DOHH2 (cell line): ENCODE measurements around the gene ART5.
"Not testable (repeated sequence)": the region's sequence is repeated elsewhere in the genome, so short reads cannot be mapped to it uniquely, and the experiment has no call there.

Source experiments
- H3F3A ChIP-seq: fragments of 200-600 bp; sonication (generic), shearing (Covaris generic); 2 replicates; pipeline ENCODE4 v1.6.0; 2016; ENCODE audit warnings: antibody characterized with exemption, mild to moderate bottlenecking; ENCODE audit not compliant: control insufficient read depth, insufficient read depth
- H3K27ac ChIP-seq: fragments of 200-600 bp; sonication (generic); 2 replicates; pipeline ENCODE4 v1.5.1; 2014; ENCODE audit warnings: low read depth, mild to moderate bottlenecking, low read length, moderate library complexity
- H3K27me3 ChIP-seq: fragments of 200-600 bp; sonication (generic); 2 replicates; pipeline ENCODE4 v1.6.1; 2014; ENCODE audit warnings: mild to moderate bottlenecking, low read length, mixed read lengths; ENCODE audit not compliant: control insufficient read depth
- H3K36me3 ChIP-seq: fragments of 200-600 bp; sonication (generic); 2 replicates; pipeline ENCODE4 v1.6.1; 2014; ENCODE audit warnings: mild to moderate bottlenecking, low read length, moderate library complexity, mixed read lengths; ENCODE audit not compliant: control insufficient read depth
- H3K4me1 ChIP-seq: fragments of 200-600 bp; sonication (generic); 2 replicates; pipeline ENCODE4 v1.6.1; 2014; ENCODE audit warnings: mild to moderate bottlenecking, low read length, mixed read lengths; ENCODE audit not compliant: control insufficient read depth
- H3K4me2 ChIP-seq: fragments of 200-600 bp; sonication (generic); 2 replicates; pipeline ENCODE4 v1.6.0; 2014; ENCODE audit warnings: mild to moderate bottlenecking, low read length, moderate library complexity
- H3K4me3 ChIP-seq: fragments of 200-600 bp; sonication (generic); 2 replicates; pipeline ENCODE4 v1.5.1; 2014; ENCODE audit warnings: mild to moderate bottlenecking, low read length, mixed read lengths
- H3K79me2 ChIP-seq: fragments of 200-600 bp; sonication (generic); 2 replicates; pipeline ENCODE4 v1.6.1; 2014; ENCODE audit warnings: mild to moderate bottlenecking, low read length, mixed read lengths; ENCODE audit not compliant: control insufficient read depth
- H3K9me2 ChIP-seq: fragments of 200-600 bp; sonication (generic); replicated peaks from 2 replicates; pipeline ENCODE4 v1.6.1; 2014; ENCODE audit warnings: mild to moderate bottlenecking, low read length, mixed read lengths; ENCODE audit not compliant: control insufficient read depth
- H3K9me3 ChIP-seq: fragments of 200-600 bp; sonication (generic); 2 replicates; pipeline ENCODE4 v1.6.1; 2014; ENCODE audit warnings: antibody characterized with exemption, low read length, mixed read lengths; ENCODE audit not compliant: control insufficient read depth, insufficient read depth
- H4K20me1 ChIP-seq: fragments of 200-600 bp; sonication (generic); 2 replicates; pipeline ENCODE4 v1.6.0; 2014; ENCODE audit warnings: low read depth, mild to moderate bottlenecking, antibody characterized with exemption, low read length, moderate library complexity; ENCODE audit not compliant: control insufficient read depth, insufficient read depth

The ART5 gene

GRCh38 chr11:3590193-3590592 lies 51.6 kb downstream of the ART5 start:
- not testable (repeated sequence) for H3K27ac ChIP-seq, H3K79me2 ChIP-seq, H3K4me3 ChIP-seq, H3F3A ChIP-seq, H3K4me2 ChIP-seq, H3K4me1 ChIP-seq, H3K36me3 ChIP-seq, H4K20me1 ChIP-seq, H3K27me3 ChIP-seq, H3K9me2 ChIP-seq, H3K9me3 ChIP-seq

- H3K27ac ChIP-seq, H3K36me3 ChIP-seq, H3K4me3 ChIP-seq, H3K4me2 ChIP-seq, H3K27me3 ChIP-seq, H3K9me3 ChIP-seq, H3K79me2 ChIP-seq, H3K4me1 ChIP-seq, H3F3A ChIP-seq, H4K20me1 ChIP-seq, H3K9me2 ChIP-seq: not testable (repeated sequence)
These were observed 53.0 kb downstream of the ART5 start for GRCh38 chr11:3588776-3589175.
